CD14-positive monocyte (primary cell): ENCODE results near the gene SNAP25. TPM values are rescaled to one million over a fixed set of nuclear protein-coding genes. Genes with fewer than 3 reads are reported as not detected.

Source experiments
- DNase-seq, 3 donors: peaks; one replicate each; pipeline ENCODE4 v3.0.0-alpha.2; 2011 to 2022
- H2AFZ ChIP-seq: 2 replicates; pipeline ENCODE4 v1.6.0; 2012; ENCODE audit warnings: mild to moderate bottlenecking, low read depth, low read length, inconsistent platforms; ENCODE audit not compliant: insufficient read depth, poor library complexity, severe bottlenecking
- H3K27ac ChIP-seq, 2 donors: 1 replicate in 1 of 2; 2 replicates in 1 of 2; pipeline ENCODE4 v1.5.1; 2012 to 2013; ENCODE audit warnings: low read length in 2 of 2, control low read depth in 1 of 2, inconsistent platforms in 1 of 2, low read depth in 1 of 2, mild to moderate bottlenecking in 1 of 2
- H3K27me3 ChIP-seq, 2 donors: one replicate each; pipeline versions ENCODE4 v1.6.0 to v1.6.1; 2011 to 2013; ENCODE audit warnings: low read length in 2 of 2; ENCODE audit not compliant: control insufficient read depth in 2 of 2, insufficient read depth in 2 of 2
- H3K36me3 ChIP-seq, 2 donors: replicated peaks in 1 of 2; 1 replicate in 1 of 2; 2 replicates in 1 of 2; pipeline versions ENCODE4 v1.5.1 to v1.6.1; 2012 to 2013; ENCODE audit warnings: low read length in 2 of 2, control low read depth in 1 of 2, inconsistent platforms in 1 of 2, mild to moderate bottlenecking in 1 of 2; ENCODE audit not compliant: insufficient read depth in 2 of 2, control insufficient read depth in 1 of 2
- H3K4me1 ChIP-seq, 2 donors: 1 replicate in 1 of 2; 2 replicates in 1 of 2; pipeline versions ENCODE4 v1.5.1 to v1.6.1; 2012 to 2013; ENCODE audit warnings: low read length in 2 of 2, control low read depth in 1 of 2, inconsistent platforms in 1 of 2, mild to moderate bottlenecking in 1 of 2, moderate library complexity in 1 of 2; ENCODE audit not compliant: insufficient read depth in 2 of 2, control insufficient read depth in 1 of 2
- H3K4me2 ChIP-seq: replicated peaks from 2 replicates; pipeline ENCODE3; 2012; ENCODE audit warnings: low read length, moderate library complexity, mild to moderate bottlenecking; ENCODE audit not compliant: poor library complexity, severe bottlenecking; ENCODE audit errors: extremely low read depth
- H3K4me3 ChIP-seq, 3 experiments: fragments of 200-600 bp in 1 of 3; sonication (generic) in 1 of 3; replicated peaks in 1 of 3; 1 replicate in 2 of 3; 2 replicates in 1 of 3; pipeline ENCODE4 v1.5.1; 2011 to 2013; ENCODE audit warnings: low read length in 3 of 3, mild to moderate bottlenecking in 3 of 3, control low read depth in 2 of 3, low read depth in 2 of 3, inconsistent platforms in 1 of 3, moderate library complexity in 1 of 3
- H3K79me2 ChIP-seq: 2 replicates; pipeline ENCODE4 v1.6.0; 2012; ENCODE audit warnings: mild to moderate bottlenecking, control low read depth, inconsistent platforms, low read length, moderate library complexity; ENCODE audit not compliant: insufficient read depth
- H3K9ac ChIP-seq: 2 replicates; pipeline ENCODE4 v1.6.0; 2017; ENCODE audit warnings: low read length, mild to moderate bottlenecking; ENCODE audit not compliant: insufficient read depth, poor library complexity, severe bottlenecking
- H3K9me3 ChIP-seq, 2 donors: replicated peaks in 1 of 2; 1 replicate in 1 of 2; 2 replicates in 1 of 2; pipeline versions ENCODE4 v1.5.1 to v1.6.1; 2012 to 2013; ENCODE audit warnings: low read length in 2 of 2, control low read depth in 1 of 2; ENCODE audit not compliant: control insufficient read depth in 1 of 2, insufficient read depth in 1 of 2
- H4K20me1 ChIP-seq: 2 replicates; pipeline ENCODE4 v1.6.0; 2012; ENCODE audit warnings: mild to moderate bottlenecking, low read length, control low read depth, moderate library complexity; ENCODE audit not compliant: insufficient read depth
- H3K27ac Mint-ChIP-seq, 7 donors: one replicate each; pipeline ENCODE4 v1.8.0; 2020; ENCODE audit warnings: mild to moderate bottlenecking in 7 of 7, mixed read lengths in 7 of 7, moderate library complexity in 6 of 7, inconsistent platforms in 2 of 7
- H3K27me3 Mint-ChIP-seq, 3 donors: one replicate each; pipeline ENCODE4 v1.8.0; 2021 to 2022; ENCODE audit warnings: low read depth in 3 of 3, mild to moderate bottlenecking in 3 of 3, mixed read lengths in 3 of 3, moderate library complexity in 3 of 3, inconsistent platforms in 1 of 3
- H3K36me3 Mint-ChIP-seq, 2 donors: one replicate each; pipeline ENCODE4 v1.8.0; 2020; ENCODE audit warnings: mixed read lengths in 2 of 2, inconsistent platforms in 1 of 2, mild to moderate bottlenecking in 1 of 2
- H3K4me1 Mint-ChIP-seq: one replicate; pipeline ENCODE4 v1.8.0; 2020; ENCODE audit warnings: mild to moderate bottlenecking, mixed read lengths
- H3K4me3 Mint-ChIP-seq, 2 donors: one replicate each; pipeline ENCODE4 v1.8.0; 2020; ENCODE audit warnings: mild to moderate bottlenecking in 2 of 2, mixed read lengths in 2 of 2, moderate library complexity in 1 of 2
- H3K9me3 Mint-ChIP-seq, 7 donors: one replicate each; pipeline ENCODE4 v1.8.0; 2020 to 2022; ENCODE audit warnings: mixed read lengths in 7 of 7, mild to moderate bottlenecking in 6 of 7, moderate library complexity in 6 of 7, inconsistent platforms in 2 of 7
- WGBS: methylation state at CpG from one replicate; pipeline ENCODE4 v1.1.5; 2013; ENCODE audit warnings: missing lambda C conversion rate; ENCODE audit not compliant: insufficient coverage; 5-methylcytosine and 5-hydroxymethylcytosine counted together
- intact Hi-C, 2 donors: fragments of 100-400 bp; cut with micrococcal nuclease; formaldehyde crosslinking; loops; one replicate each; pipeline versions ENCODE4 v1.15.0 to v1.15.1; 2023
- polyA plus RNA-seq, 3 donors: library from polyadenylated mRNA; depleted of rRNA in 1 of 3; unstranded in 2 of 3; stranded (reverse) in 1 of 3; fragments of 300-500 nt in 2 of 3; fragments of >200 nt in 1 of 3; fragmentation: Illumina TruSeq in 2 of 3; gene quantifications; 1 replicate in 2 of 3; 2 replicates in 1 of 3; pipeline ENCODE4 v1.2.3, GENCODE V29; 2012 to 2021
- TF ChIP-seq, protein P1 (sequence below): fragments of 200-600 bp; IDR thresholded peaks from one replicate; pipeline ENCODE4 v1.8.0; 2022; ENCODE audit warnings: antibody characterized with exemption, mild to moderate bottlenecking

SNAP25 gene
- polyA plus RNA-seq, 3 donors: not detected

DNA sequence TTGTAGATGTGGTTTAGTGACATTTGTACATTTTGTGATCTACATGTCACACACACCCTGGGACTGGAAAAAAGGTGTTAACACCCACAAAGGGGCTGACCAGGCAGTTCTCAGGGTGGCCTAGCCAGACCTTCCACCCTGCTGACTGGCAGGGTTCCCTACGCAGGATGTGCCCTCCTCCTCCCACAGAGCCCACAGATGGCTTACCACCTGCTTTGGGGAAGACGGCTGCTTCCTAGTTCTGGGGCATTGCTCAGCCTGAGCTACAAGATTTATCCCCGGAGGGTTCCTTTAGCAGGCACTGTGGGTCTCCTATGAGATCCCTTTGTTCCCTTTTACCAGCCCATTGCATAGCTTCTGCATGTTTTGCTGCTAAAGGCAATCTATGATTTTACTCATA lies 35.1 kb downstream of the SNAP25 start:
- H3K9ac ChIP-seq: no peak overlapping the region
- no peak overlapping the region for H3K4me3 ChIP-seq
- TF ChIP-seq, protein P1, sequence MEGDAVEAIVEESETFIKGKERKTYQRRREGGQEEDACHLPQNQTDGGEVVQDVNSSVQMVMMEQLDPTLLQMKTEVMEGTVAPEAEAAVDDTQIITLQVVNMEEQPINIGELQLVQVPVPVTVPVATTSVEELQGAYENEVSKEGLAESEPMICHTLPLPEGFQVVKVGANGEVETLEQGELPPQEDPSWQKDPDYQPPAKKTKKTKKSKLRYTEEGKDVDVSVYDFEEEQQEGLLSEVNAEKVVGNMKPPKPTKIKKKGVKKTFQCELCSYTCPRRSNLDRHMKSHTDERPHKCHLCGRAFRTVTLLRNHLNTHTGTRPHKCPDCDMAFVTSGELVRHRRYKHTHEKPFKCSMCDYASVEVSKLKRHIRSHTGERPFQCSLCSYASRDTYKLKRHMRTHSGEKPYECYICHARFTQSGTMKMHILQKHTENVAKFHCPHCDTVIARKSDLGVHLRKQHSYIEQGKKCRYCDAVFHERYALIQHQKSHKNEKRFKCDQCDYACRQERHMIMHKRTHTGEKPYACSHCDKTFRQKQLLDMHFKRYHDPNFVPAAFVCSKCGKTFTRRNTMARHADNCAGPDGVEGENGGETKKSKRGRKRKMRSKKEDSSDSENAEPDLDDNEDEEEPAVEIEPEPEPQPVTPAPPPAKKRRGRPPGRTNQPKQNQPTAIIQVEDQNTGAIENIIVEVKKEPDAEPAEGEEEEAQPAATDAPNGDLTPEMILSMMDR: no peak
- intact Hi-C loops: no loop called here
- no peak for DNase-seq
- Mint-ChIP-seq H3K27me3 (peaks cover 0 to 2% (median 0%) of the 10 kb centered on the region in 3 donors), H3K9me3 (peaks cover 0 to 2% (median 0%) of the 10 kb centered on the region in 7 donors), H3K4me3 (no peak overlapping the region), H3K27ac (no peak overlapping the region), H3K4me1 (no peaks in the 10 kb centered on the region), H3K36me3 (no peaks in the 10 kb centered on the region)
- no peaks in the 10 kb centered on the region for H4K20me1 ChIP-seq
- H2AFZ ChIP-seq: no peak overlapping the region
- H3K36me3 ChIP-seq: no peaks in the 10 kb centered on the region
- no peak overlapping the region for H3K27ac ChIP-seq
- no peaks in the 10 kb centered on the region for H3K9me3 ChIP-seq
- no peaks in the 10 kb centered on the region for H3K27me3 ChIP-seq
- 0% methylated on average over 2 of the region's 3 CpGs for WGBS
- H3K4me2 ChIP-seq: no peak overlapping the region
- no peaks in the 10 kb centered on the region for H3K4me1 ChIP-seq
- no peaks in the 10 kb centered on the region for H3K79me2 ChIP-seq

DNA sequence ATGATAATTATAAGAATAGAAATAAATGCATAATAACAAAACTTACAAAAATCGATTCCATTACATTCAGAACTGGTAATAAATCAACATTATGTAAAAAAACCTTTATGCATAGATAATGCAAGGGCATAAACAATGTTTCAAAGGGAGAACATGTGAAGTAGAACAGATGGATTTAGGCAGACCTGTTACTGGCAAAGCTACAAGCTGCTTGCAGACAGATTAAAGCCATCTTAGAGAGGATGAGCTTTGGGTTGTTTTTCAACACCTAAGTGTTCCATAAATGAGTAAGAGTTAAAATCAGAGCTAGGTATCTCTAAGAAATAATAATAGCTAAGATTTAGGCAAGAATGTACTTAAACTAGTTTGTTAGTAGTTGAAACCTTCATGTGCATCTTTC lies 37.2 kb downstream of the SNAP25 start:
- H3K9me3 Mint-ChIP-seq: peaks cover 0 to 2% (median 0%) of the 10 kb centered on the region in 7 donors
- no peak overlapping the region for H3K4me3 Mint-ChIP-seq
- H3K27me3 Mint-ChIP-seq: peaks cover 0 to 2% (median 0%) of the 10 kb centered on the region in 3 donors
- Histone ChIP-seq H3K4me2 (no peak overlapping the region), H2AFZ (no peak overlapping the region), H3K4me3 (no peak overlapping the region), H3K79me2 (no peaks in the 10 kb centered on the region), H3K4me1 (no peaks in the 10 kb centered on the region), H4K20me1 (no peaks in the 10 kb centered on the region), H3K36me3 (no peaks in the 10 kb centered on the region), H3K27ac (no peak overlapping the region), H3K27me3 (no peaks in the 10 kb centered on the region), H3K9ac (no peak overlapping the region), H3K9me3 (no peaks in the 10 kb centered on the region)
- no peaks in the 10 kb centered on the region for H3K36me3 Mint-ChIP-seq
- H3K27ac Mint-ChIP-seq: no peak overlapping the region
- intact Hi-C loops: no loop called here
- DNase-seq: no peak
- no peaks in the 10 kb centered on the region for H3K4me1 Mint-ChIP-seq
- TF ChIP-seq, protein P1: no peak
- no CpG with 5 or more reads among the region's 1 CpG for WGBS
